Omental fat pad (tissue), 4 donors: ENCODE data around the gene MACROD1. TPM values are rescaled to one million over a fixed set of nuclear protein-coding genes. Genes with fewer than 3 reads are reported as not detected.
A peak's percentile ranks its signal among the peaks of the same experiment; 100 is the strongest.
"Not testable (repeated sequence)": the region's sequence is repeated elsewhere in the genome, so short reads cannot be mapped to it uniquely, and the experiment has no call there.

Experiments
- ATAC-seq: fragments of 150-250 bp; one replicate; pipeline ENCODE4 v1.9.1; 2016; ENCODE audit warnings: mild to moderate bottlenecking, moderate library complexity; ENCODE audit not compliant: low FRiP score
- DNase-seq: peaks from one replicate; pipeline ENCODE4 v3.0.0-alpha.2; 2019; ENCODE audit warnings: low spot score
- CTCF ChIP-seq, 3 donors: fragments of 450-650 bp; IDR thresholded peaks; one replicate each; pipeline ENCODE4 v1.5.1; 2016 to 2017; ENCODE audit warnings: antibody characterized with exemption in 3 of 3, mild to moderate bottlenecking in 3 of 3, moderate library complexity in 2 of 3
- total RNA-seq, 4 donors: library from RNA; depleted of rRNA; stranded (reverse); fragments of >200 nt; gene quantifications; one replicate each; pipeline ENCODE4 v1.1.0, GENCODE V29; 2016

MACROD1 gene
- total RNA-seq, 4 donors from 2014 or later, result 13.8 to 40.9 (median 26.2) TPM

GRCh38 chr11:63974259-63975143, 191.4 kb downstream of the MACROD1 start, which contains the start of gene COX8A:
Gene COX8A (plus strand): TSS chr11:63974620. CDS start chr11:63974681, 61 bp downstream.
- DNase-seq (peak; percentile 96), ATAC-seq (peak; percentile 99)
- no peak for TF ChIP-seq CTCF (IDR thresholded peaks at IDR 0.05)

GRCh38 chr11:63973912-63974258, 192.0 kb downstream of the MACROD1 start:
- DNase-seq, ATAC-seq: not testable (repeated sequence)

GRCh38 chr11:63970902-63971301, 195.0 kb downstream of the MACROD1 start:
- ATAC-seq, result no peak

GRCh38 chr11:63969461-63969860, 196.5 kb downstream of the MACROD1 start:
- ATAC-seq, result no peak
- DNase-seq, result no peak
- no peak for TF ChIP-seq CTCF (IDR thresholded peaks at IDR 0.05)

More at GRCh38 chr11:63970902-63971301, 195.0 kb downstream of the MACROD1 start:
- no peak for DNase-seq
- TF ChIP-seq CTCF (IDR thresholded peaks at IDR 0.05), result no peak

- ATAC-seq (no peak), DNase-seq (no peak)
- TF ChIP-seq CTCF (IDR thresholded peaks at IDR 0.05), result no peak
Measured at GRCh38 chr11:63966444-63966843, 199.5 kb downstream of the MACROD1 start.

GRCh38 chr11:63963895-63964294, 202.0 kb downstream of the MACROD1 start:
- DNase-seq, ATAC-seq: not testable (repeated sequence)

GRCh38 chr11:63961608-63962412, 204.1 kb downstream of the MACROD1 start:
- ATAC-seq, result no peak
- no peak for DNase-seq
- TF ChIP-seq CTCF (IDR thresholded peaks at IDR 0.05), result no peak
